Endothelial cell (in vitro differentiated cells): ENCODE data around the gene URB2. TPM values are rescaled to one million over a fixed set of nuclear protein-coding genes. Genes with fewer than 3 reads are reported as not detected.

ENCODE experiments used
- DNase-seq: peaks from one replicate; pipeline ENCODE4 v3.0.0; 2021; ENCODE audit warnings: low spot score
- H3K27ac Mint-ChIP-seq: one replicate; pipeline ENCODE4 v1.8.0; 2021; ENCODE audit warnings: mixed read lengths, inconsistent platforms; ENCODE audit not compliant: unreplicated experiment
- H3K27me3 Mint-ChIP-seq: one replicate; pipeline ENCODE4 v1.8.0; 2021; ENCODE audit warnings: mild to moderate bottlenecking, moderate library complexity, mixed read lengths, inconsistent platforms; ENCODE audit not compliant: unreplicated experiment
- H3K36me3 Mint-ChIP-seq: one replicate; pipeline ENCODE4 v1.8.0; 2021; ENCODE audit warnings: mild to moderate bottlenecking, low read depth, mixed read lengths, inconsistent platforms; ENCODE audit not compliant: unreplicated experiment
- H3K4me1 Mint-ChIP-seq: one replicate; pipeline ENCODE4 v1.8.0; 2021; ENCODE audit warnings: mild to moderate bottlenecking, mixed read lengths, inconsistent platforms; ENCODE audit not compliant: unreplicated experiment
- H3K4me3 Mint-ChIP-seq: one replicate; pipeline ENCODE4 v1.8.0; 2021; ENCODE audit warnings: mild to moderate bottlenecking, mixed read lengths, inconsistent platforms; ENCODE audit not compliant: unreplicated experiment
- H3K9me3 Mint-ChIP-seq: one replicate; pipeline ENCODE4 v1.8.0; 2021; ENCODE audit warnings: mixed read lengths, inconsistent platforms; ENCODE audit not compliant: unreplicated experiment
- total RNA-seq: library from RNA; stranded (reverse); fragmentation: NEBNext Ultra II Directional; extraction: Animal tissue kit (Norgen Biotek cat#: 25700); gene quantifications from one replicate; pipeline ENCODE4 v1.2.1, GENCODE V29; 2021; ENCODE audit not compliant: unreplicated experiment
- TF ChIP-seq, protein P1 (sequence below): fragments of 200-600 bp; sonication (generic); IDR thresholded peaks from one replicate; pipeline ENCODE4 v1.5.0; 2021; ENCODE audit warnings: antibody characterized with exemption; ENCODE audit not compliant: unreplicated experiment

The URB2 gene
- total RNA-seq, 1 donor from 2014 or later = 10.6 TPM

GRCh38 chr1:229582011-229582694 lies 43.9 kb upstream of the URB2 start:
- Mint-ChIP-seq H3K4me3 (no peak overlapping the region), H3K36me3 (no peaks in the 10 kb centered on the region), H3K27me3 (peaks cover 2% of the 10 kb centered on the region), H3K9me3 (no peaks in the 10 kb centered on the region), H3K27ac (no peak overlapping the region), H3K4me1 (peaks cover 10% of the 10 kb centered on the region)
- no peak for DNase-seq
- TF ChIP-seq, protein P1, sequence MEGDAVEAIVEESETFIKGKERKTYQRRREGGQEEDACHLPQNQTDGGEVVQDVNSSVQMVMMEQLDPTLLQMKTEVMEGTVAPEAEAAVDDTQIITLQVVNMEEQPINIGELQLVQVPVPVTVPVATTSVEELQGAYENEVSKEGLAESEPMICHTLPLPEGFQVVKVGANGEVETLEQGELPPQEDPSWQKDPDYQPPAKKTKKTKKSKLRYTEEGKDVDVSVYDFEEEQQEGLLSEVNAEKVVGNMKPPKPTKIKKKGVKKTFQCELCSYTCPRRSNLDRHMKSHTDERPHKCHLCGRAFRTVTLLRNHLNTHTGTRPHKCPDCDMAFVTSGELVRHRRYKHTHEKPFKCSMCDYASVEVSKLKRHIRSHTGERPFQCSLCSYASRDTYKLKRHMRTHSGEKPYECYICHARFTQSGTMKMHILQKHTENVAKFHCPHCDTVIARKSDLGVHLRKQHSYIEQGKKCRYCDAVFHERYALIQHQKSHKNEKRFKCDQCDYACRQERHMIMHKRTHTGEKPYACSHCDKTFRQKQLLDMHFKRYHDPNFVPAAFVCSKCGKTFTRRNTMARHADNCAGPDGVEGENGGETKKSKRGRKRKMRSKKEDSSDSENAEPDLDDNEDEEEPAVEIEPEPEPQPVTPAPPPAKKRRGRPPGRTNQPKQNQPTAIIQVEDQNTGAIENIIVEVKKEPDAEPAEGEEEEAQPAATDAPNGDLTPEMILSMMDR = no peak

DNA sequence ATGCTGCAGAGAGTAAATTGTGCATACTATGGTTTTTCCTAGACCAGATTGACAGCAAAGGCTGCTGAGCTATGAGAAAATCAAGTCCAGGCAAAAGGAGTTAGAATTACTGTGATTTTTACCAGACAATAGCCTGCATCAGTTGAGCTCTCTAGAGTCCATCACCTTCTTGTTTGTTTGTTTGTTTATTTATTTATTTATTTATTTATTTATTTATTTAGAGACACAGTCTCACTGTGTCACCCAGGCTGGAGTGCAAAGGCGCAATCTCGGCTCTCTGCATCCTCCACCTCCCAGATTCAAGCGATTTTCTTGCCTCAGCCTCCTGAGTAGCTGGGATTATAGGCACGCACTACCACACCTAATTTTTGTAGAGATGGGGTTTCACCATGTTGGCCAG lies 43.3 kb upstream of the URB2 start:
- Mint-ChIP-seq H3K4me3 (no peak overlapping the region), H3K36me3 (no peaks in the 10 kb centered on the region), H3K27me3 (peaks cover 2% of the 10 kb centered on the region), H3K4me1 (peaks cover 12% of the 10 kb centered on the region), H3K27ac (no peak overlapping the region), H3K9me3 (no peaks in the 10 kb centered on the region)
- TF ChIP-seq, protein P1 = no peak
- DNase-seq = no peak

GRCh38 chr1:229585338-229585737 lies 40.7 kb upstream of the URB2 start:
- Mint-ChIP-seq H3K4me1 (peaks cover 3% of the 10 kb centered on the region), H3K27ac (no peak overlapping the region), H3K4me3 (no peak overlapping the region), H3K36me3 (no peaks in the 10 kb centered on the region), H3K27me3 (peaks cover 2% of the 10 kb centered on the region), H3K9me3 (no peaks in the 10 kb centered on the region)
- DNase-seq = no peak
- TF ChIP-seq, protein P1 = no peak

DNA sequence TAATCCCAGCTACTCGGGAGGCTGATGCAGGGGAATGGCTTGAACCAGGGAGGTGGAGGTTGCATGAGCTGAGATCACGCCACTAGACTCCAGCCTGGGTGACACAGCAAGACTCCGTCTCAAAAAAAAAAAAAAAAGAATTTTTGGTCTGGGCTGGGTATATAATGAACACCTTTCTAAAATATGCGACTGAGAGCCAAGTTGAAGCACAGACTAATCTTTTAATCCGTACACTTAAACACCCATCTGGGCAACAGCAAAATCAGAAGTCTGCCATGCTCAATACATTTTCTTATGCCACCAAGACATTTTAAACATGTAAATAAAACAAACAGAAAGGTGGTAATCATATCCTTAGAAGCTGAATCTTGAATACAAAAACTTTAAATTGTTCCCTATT lies 35.9 kb upstream of the URB2 start:
- H3K9me3 Mint-ChIP-seq = no peaks in the 10 kb centered on the region
- no peak for DNase-seq
- no peak overlapping the region for H3K27ac Mint-ChIP-seq
- no peaks in the 10 kb centered on the region for H3K36me3 Mint-ChIP-seq
- TF ChIP-seq, protein P1 = no peak
- H3K4me3 Mint-ChIP-seq = no peak overlapping the region
- H3K27me3 Mint-ChIP-seq = no peaks in the 10 kb centered on the region
- peaks cover 3% of the 10 kb centered on the region for H3K4me1 Mint-ChIP-seq

- H3K4me1 Mint-ChIP-seq = no peaks in the 10 kb centered on the region
- no peaks in the 10 kb centered on the region for H3K27me3 Mint-ChIP-seq
- H3K27ac Mint-ChIP-seq = no peak overlapping the region
- H3K36me3 Mint-ChIP-seq = peaks cover 4% of the 10 kb centered on the region
- no peak for DNase-seq
- H3K4me3 Mint-ChIP-seq = no peak overlapping the region
- no peaks in the 10 kb centered on the region for H3K9me3 Mint-ChIP-seq
- TF ChIP-seq, protein P1 = no peak
Observed at GRCh38 chr1:229593800-229594199, 32.2 kb upstream of the URB2 start.
